HG03103 (cell line): ENCODE measurements around the gene LCN12.

Experiments used
- ATAC-seq: cut with Tn5 transposase; IDR thresholded peaks from one replicate; pipeline ENCODE4 v1.9.1; 2021; ENCODE audit warnings: low read depth; ENCODE audit not compliant: unreplicated experiment

The LCN12 gene

DNA sequence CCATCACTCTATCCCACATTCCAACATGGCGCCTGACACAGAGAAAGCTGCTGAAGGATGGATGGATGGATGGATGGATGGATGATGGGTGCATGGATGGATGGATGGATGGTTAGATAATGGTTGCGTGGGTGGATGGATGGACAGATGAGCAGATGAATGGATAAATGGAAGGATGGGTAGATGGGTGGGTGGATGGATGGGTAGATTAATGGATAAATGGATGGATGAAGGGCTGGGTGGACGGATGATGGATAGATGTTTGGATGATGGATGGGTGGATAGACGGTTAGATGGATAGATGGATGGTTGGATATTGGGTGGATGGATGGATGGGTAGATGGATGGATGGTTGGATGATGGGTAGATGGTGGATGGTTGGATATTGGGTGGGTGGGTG is 4.5 kb downstream of the LCN12 start:
- ATAC-seq = no peak

DNA sequence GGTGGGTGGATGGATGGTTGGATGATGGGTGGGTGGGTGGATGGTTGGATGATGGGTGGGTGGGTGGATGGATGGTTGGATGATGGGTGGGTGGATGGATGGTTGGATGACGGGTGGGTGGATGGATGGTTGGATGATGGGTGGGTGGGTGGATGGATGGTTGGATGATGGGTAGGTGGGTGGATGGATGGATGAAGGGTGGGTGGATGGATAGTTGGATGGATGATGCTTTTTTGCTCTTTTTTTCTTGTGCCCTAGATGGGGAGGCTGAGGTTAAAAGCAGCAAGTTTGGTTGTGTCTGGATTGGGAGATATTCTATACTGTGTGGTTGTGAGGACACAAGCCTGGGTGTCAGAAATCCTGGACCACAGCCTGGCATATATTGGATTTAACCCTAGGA is 5.4 kb downstream of the LCN12 start:
- no peak for ATAC-seq

DNA sequence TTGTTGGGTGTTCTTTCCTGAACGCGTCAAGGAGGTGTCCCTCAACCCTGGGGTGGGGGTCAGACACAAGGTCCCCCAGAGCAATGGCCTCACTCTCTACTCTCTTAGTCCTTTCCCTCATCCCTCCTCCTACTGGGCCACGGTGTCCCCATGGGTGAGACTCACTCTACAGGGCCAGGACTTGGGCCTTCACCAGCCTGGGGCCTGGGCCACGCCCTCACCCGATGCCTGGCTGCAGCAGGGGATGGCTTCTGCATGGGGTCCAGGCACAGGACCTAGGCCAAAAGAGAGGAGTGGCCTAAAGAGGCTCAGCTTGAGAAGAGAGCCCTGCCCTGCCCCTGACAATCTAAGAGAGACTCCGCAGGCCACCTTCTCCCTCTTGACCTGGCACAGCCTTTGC is 5.8 kb downstream of the LCN12 start:
- ATAC-seq = no peak

DNA sequence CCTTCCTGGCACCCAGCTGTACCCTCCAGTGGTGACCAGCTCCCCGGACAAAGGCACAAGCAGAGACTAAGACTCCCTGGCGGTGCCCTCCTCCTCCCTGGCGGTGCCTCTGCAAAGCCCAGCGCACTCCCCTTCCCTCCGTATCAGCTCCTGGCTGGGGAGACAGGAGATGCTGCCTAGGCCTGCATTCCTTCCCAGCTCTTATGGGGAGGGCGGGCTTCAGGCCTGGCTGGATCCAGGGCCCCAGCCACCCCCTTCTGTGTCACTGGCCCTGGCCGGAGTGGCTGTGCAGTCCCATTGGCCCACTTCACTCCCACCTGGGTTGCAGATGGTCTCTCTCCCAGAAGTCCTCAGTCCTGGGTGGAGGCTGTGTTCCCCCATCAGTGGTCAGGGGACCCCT is 6.4 kb downstream of the LCN12 start:
- no peak for ATAC-seq

DNA sequence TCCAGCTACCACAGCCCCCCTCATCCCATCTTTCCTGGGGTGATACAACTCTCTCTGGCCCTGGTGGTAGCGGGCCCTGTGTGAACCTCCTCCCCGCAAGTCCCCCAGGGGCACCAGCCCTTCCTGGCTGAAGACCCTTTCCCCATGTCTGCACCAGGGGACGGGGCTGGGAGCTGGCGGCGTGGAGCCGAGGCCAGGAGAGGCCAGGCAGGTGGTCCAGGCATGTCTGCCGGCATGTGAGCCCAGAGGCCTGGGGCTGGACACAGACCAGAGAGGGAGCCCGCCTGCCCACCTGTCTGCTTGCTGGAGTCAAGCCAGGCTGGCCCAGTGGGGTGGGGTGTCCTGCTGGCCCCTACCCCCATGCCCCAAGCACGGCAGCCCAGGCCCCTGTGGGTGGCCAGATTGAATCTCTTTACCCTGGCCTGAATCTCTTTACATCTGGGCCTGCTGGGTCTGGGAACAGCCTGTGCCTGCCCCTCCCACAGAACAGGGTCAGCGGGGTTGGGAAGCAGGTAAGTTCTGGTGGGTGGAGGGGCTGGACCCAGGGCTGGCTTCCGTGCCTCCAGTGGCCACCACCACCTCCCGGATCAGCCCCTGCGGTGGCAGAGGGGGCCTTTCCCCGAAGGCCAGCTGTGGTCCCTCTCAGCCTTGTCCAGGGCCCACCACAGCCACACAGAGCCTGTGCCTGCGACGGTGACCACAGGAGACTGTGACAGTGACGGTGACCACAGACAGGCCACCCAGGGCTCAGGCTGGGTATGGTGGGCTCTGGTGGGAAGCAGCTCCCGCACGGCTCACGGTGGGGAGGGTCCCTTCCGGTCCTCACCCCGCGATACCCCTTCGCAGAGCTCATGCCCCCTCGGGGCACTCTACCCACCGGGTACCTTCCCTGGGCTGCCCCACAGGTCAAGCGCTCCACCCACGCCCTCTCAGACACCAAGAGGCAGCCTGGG is 7.1 kb downstream of the LCN12 start:
- no peak for ATAC-seq

DNA sequence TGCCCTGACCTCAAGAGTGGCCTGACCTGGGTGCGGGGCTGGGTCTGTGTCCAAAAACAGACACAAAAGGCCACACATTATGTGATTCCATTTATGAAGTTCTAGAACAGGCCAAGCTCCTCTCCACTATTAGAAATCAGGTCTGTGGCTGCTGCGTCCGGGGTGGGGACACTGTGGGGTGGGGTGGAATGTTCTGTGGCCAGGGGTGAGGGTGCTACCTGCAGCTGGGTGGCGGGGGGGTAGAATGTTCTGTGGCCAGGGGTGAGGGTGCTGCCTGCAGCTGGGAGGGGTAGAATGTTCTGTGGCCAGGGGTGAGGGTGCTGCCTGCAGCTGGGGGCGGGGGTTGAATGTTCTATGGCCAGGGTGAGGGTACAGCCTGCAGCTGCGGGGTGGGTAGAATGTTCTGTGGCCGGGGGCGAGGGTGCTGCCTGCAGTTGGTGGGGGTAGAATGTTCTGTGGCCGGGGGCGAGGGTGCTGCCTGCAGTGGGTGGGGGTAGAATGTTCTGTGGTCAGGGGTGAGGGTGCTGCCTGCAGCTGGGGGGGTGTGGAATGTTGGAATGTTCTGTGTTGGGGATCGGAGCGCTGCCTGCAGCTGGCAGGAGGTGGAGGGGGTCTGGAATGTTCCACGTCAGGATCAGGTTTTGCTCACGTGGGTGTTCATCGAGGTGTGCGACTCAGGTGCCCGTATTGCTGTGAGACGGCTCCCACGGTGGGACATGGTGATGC is 8.3 kb downstream of the LCN12 start:
- ATAC-seq = no peak

DNA sequence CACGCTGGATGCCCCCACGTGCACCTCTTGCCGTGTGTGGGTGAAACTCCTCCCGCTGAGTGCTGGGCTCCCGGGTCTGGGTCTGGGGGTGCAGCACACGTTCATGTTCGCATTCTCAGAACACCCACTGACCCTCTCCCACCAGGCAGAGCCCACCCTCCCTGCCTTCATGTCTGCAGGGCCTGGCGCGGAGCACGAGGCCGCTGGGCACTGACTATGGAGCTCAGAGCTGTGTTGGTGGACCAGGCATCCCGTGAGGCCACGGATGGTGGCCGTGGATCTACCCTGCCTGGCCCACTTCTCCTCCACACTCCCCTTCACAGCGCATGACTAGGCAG is 8.8 kb downstream of the LCN12 start:
- no peak for ATAC-seq

DNA sequence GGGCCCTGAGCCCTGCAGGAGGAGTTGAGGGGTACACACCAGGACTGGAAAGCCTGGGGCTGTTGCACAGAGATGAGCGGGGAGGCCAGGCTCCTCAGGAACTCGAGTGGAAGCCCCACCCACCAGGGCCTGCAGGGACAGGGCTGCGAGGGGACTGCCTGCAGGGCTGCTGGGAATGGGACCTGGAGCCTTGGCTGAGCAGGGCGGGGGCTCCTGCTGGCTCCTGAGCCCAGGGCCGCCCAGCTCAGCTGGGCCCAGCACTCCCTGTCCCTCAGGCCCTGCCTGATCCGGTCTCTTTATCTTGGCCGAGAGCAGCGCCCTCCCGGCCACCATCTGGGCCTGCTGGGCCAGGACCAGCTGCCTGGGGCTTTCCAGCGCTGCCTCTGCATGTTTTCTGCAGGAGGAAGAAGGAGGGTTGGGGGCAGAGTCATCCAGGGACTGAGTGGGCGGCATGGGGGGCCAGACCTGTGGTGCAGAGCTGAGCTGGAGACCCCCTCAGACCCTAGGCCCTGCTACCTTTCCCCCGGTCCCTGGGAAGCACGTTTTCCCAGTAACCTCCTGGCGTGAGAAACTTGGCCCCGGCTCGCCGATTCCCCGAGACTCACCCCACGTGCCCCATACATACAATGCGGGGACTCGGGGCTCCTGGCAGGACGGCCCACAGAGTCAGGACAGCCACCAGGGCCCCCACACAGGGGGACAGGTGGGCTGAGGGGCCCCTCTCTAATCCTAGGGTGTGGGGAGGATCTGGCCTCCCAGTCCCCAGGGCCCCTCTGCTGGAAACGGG is 9.4 kb downstream of the LCN12 start:
- ATAC-seq = no peak

DNA sequence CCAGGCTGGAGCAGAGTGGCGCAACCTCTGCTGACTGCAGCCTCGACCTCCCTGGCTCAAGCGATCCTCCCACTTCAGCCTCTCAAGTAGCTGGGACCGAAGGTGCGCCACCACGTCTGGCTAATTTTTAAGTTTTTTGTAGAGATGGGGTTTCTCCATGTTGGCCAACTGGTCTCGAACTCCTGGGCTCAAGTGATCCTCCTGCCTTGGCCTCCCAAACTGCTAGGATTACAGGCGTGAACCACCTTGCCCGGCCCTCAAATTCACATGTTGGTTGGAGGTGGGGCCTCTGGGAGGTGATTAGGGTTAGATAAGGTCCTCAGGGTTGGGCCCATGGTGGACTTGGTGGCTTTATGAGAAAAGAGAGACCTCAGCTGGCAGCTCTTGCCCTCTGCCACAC is 10.1 kb downstream of the LCN12 start:
- no peak for ATAC-seq

DNA sequence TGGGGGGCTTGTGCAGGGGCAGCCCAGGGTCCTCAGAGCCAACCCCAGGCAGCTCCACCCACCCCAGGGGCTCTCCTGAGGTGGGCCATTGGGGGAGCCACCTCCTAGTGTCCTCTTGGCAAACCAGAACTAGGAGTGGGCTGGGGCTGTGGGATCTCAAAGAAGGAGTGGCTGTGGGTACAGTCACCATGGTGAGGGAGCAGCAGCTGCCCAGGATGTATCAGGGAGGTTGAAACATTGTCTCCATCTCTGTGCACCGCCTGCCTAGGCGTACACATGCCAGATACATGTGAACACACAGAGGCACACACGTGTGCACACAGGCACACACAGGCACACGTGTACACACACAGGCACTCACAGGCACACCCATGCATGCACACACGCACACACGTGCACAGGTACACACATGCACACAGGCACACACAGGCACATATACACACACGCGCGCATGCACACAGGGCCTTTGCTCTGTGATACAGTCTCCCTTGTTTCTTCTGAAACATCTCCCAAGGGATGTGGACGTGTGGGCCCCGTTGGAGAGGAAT is 10.7 kb downstream of the LCN12 start:
- no peak for ATAC-seq

DNA sequence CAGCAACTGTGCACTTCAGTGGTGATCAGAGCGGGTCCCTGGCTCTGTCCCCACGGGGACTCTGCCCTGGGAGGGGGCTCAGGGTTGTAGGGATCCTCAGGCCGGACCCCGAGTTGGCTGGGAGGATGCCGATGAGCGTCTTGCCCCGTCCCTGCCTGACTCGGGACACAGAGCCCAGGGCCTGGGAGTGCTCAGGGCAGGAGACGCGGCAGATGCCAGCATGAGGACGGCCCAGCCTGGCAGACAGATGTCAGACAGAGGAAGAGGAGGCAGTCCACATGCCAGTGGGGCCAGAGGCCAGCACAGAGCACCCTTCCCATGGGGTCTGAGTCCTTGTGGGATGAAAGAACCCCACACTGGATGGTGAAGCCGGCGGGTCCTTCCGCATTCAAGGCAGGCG is 11.3 kb downstream of the LCN12 start:
- no peak for ATAC-seq

DNA sequence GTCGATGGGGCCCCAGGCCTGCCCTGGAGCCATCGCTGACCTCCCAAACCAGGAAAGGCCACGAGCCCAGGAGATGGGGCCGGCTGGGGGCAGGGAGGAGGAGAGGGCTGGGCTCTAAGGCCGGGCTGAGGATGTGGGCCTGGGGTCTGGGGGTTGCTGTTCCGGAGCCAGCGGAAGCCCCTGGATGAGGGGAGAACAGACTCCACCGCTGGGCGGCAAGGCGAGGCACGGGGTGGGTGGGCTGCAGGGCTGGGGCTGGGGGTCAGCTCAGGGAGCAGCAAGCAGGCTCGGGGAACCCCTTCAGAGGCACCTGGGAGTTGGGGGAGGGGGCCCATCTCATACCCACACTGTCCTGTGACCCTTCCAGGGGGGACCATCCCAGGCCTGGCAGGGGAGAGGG is 11.7 kb downstream of the LCN12 start:
- no peak for ATAC-seq

DNA sequence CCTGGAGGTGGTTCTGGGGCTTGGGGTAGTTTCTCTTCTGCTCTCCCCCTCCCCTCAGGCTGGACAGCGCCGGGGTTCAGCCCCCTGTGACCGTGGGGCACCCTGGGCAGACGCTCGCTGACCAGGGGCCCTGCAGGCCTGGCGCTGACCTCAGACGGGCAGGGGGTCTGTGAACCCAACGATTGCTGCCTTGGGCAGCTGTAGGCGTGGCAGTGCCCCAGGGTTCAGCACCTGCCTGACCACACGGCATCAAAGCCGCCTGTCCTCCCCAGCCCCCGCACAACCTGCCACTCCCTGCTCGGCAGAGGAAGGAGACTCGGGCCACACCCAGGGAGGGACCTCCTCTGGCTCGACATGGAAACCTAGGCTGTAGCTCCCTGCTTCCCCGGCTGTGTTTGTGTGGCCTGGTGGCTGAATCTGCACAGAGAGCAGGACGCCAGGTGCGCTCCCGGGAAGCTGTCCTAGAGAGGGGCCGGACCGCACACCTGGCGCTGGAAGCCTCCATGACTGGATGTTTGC is 12.2 kb downstream of the LCN12 start:
- no peak for ATAC-seq

DNA sequence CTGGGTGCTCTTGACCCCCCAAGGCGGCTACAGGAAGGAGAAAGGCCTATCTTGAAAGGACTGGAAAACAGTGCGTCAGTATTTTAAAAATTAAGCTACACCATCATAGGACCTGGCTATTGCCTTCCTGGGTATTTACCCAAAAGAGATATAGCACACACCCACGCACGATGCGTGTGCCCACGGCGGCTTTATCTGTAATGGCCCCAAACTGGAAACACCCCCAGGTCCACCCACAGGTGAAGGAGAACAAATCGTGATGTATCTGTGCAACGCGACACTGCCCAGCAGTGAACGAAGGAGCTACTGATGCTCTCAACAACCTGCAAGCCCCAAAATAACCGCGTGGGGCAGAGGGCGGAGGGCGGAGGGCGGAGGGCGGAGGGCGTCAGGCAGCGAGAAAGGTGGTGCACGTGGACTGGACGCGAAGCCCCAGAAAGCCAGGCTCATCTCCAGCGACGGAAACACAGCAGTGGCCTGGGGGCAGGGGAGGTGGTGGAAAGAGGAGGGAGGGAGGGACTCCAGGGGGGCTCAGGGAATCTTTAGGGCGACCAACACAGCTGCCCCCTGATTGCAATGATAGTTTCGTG is 12.9 kb downstream of the LCN12 start:
- no peak for ATAC-seq

DNA sequence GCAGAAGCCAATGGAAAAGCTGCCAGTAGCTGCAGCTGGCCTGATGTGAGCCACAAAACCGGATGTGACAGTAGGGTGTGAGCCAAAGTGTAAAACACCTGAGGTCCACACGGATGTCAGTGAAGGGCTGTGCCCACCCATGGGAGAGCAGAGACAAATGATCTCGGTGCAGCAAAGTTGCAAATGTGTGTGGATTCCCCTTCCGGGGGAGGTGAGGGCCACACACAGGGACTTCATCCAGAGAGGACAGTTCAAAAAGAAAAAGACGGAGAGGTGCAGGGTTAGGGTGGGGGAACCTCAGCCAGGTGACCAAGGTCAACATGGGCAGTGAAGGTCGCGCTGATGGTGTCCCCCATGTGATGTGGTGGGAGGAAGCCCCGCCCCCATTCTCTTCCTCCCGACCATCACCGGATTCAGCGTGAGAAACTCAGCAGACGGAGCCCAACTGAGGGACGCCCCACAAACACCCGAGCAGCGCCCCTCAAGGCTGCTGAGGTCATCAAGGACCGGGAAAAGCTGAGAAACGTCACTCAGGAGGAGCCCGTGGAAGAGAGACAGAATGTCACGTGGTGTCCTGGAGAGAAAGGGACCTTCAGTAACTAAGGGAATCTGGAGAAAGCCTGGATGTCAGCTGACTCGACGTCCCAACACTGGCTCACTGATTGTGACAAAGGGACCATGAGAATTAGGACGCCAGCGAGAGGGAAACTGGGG is 13.9 kb downstream of the LCN12 start:
- ATAC-seq = no peak

DNA sequence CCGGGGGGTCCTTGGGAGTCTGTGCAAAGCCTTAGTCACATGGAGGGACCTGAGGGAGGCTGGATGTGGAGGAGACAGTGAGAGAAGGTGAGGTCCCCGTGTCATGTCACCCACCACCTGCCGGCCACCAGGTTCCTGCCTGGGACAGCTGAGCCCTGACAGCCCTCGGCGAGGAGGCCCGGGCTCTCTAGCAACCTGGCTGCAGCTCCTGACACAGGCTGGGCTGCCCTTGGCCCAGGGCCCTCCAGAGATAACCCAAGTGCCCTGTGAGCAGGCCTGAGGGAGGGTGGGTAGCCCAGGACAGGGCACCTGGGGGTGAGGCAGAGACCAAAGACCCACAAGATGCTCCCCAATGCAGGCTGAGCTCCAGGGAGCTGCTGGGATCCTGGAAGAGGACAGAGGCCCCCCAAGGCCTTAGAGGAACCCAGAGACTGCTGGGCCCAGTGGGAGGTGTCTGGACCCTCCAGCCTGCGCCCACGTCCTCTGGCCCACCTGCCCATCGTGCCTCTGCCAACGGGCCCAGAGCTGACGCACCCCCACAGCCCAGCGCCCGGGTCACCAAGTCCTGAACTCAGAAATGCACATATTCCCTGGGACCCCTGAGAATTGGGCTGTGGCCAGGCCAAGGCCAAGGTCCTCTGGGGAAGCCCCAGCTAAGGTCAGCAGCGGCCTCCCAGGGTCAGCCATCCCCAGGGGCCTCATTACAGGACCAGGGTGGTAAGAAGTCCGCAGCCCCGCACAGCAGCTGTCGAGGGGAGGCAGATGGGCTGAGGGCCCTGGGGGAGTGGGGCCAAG is 16.5 kb downstream of the LCN12 start:
- ATAC-seq = no peak

DNA sequence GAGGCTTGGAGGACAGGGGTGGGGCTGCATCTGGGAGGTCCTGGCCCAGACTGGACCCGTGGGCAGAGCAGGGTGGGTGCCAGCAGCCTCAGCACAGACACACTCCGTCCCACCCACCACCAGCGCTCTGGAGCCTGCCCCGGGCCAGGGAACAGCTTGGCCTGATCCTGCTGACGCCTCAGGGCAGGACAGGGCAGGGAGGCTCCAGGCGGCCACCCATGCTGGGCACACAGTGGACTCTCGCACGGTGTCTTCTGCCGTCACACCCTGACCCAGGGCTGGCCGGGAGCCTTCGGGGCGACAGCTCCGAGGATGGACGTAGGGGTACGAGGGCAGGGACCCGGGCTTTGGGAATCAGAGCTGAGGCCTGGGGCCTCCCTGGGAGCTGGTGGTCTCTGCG is 17.1 kb downstream of the LCN12 start:
- no peak for ATAC-seq

DNA sequence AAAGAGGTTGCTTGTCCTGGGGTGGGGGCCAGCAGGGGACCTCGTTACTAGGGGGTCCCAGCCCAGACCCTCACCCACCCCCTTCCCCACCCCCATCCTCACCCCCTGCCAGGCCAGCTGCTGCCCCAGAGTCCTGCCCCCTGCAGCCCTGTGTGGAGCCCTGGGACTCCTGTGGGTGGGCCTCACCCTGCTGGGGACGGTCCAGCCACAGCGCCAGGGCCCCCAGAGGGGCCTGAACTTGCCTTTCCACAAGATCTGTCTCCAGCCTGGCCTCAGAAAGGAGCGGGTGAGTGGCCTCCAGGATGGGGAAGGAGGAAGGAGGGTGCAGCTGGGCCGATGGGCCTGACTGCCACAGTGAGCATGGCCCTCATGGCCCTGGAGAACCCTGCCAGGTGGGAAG is 17.7 kb downstream of the LCN12 start:
- no peak for ATAC-seq

DNA sequence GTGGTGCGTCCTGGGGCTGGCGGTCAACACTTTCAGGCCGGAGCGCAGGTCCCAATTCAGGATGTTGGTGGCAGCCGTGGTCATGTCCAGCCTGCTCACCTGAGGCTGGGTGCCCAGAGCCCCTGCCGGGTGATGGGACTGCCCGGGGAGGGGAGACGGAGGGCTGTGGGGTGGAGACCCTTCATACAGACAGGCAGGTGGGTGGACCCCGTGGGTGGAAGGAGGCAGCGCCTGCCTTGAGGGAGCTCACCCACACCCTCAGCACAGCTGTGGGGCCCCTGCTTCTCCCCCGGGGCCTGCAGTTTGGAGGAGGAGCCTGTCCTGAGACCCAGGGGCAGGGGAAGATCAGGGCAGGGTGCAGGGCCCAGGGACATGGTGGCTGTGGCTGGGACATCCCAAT is 18.3 kb downstream of the LCN12 start:
- ATAC-seq = no peak
